ENCODE data around the gene KIAA1191. TPM values are rescaled to one million over a fixed set of nuclear protein-coding genes. Genes with fewer than 3 reads are reported as not detected.

KIAA1191 gene
- total and polyA plus RNA-seq, 2 of the 4 experiments (the other 2 are of a cell fraction), result 114 to 124 TPM

DNA sequence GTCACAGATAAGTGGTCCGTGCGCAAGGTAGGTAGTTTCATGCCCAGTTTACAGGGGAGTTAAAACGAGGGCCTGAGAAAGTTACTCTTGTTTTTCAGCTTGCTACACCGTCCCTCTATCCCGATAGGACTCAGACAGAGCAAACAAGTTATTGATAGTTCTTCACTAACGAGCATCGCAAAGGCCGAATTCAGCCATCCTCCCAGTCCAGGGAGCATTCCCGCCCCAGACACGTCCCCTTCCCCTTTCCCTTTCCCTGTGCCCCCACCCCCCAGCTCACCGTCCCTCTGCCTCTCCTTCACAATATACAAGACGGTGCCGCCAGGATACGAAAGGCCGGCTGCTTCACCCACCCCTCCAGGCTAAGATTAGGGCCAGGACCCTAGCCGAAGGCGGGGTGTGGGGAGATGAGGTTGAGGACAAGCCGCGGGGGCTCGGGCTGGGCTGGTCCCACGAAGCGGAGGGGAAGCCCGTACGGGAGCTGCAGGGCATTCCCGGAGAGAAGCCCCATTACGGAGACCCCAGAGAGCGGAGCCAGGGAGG is 599 bp downstream of the KIAA1191 start:
- CTCF ChIA-PET, result no interaction called here
- peaks cover 16 to 28% of the 10 kb centered on the region in 2 experiments for H3K79me1 ChIP-seq (ENCODE audit: low read depth in 1 of 2, low read length in 2 of 2)
- H3K9me1 ChIP-seq (ENCODE audit: insufficient read depth, low read length), result peaks cover 3% of the 10 kb centered on the region
- peak overlapping the region; percentile 73 to 82; a peak in 2 of 4 replicates for H4K8ac ChIP-seq (ENCODE audit: low read depth in 2 of 2, low read length in 2 of 2)
- peak overlapping the region; percentile 97 for H2AFZ ChIP-seq (replicated peaks; ENCODE audit: low read length, poor library complexity)
- peak overlapping the region; percentile 79 for H3K14ac ChIP-seq (replicated peaks; ENCODE audit: low read depth, low read length)
- 0 out of 2 replicates have a peak overlapping the region, but pooled peaks have one; percentile 22 for H3K18ac ChIP-seq (ENCODE audit: low read depth, low read length)
- 0 out of 2 replicates have a peak overlapping the region, but pooled peaks have one; percentile 6 for H4K5ac ChIP-seq (ENCODE audit: low read depth, low read length)
- peak overlapping the region; percentile 90 for H3K4me3 ChIP-seq (ENCODE audit: insufficient read depth, low read depth, low read length)
- peak overlapping the region; percentile 99 for H3K4me2 ChIP-seq (ENCODE audit: low read depth, low read length)
- no peaks in the 10 kb centered on the region for H3K9me3 ChIP-seq (ENCODE audit: control insufficient read depth, insufficient read depth, low read length)
- peak overlapping the region; percentile 86 for H3K9ac ChIP-seq (ENCODE audit: low read depth, low read length)
- dilution Hi-C loops (cut with HindIII; ENCODE audit: low sequenced_read_pairs, unreplicated experiment), result no loop called here
- intact Hi-C loops (cut with micrococcal nuclease), result loop anchor here (5.0 kb wide), 2 partner anchors 209 to 634 kb away; no protein-coding TSS in a partner anchor
- H2AK5ac ChIP-seq (ENCODE audit: low read depth, low read length), result peak overlapping the region; percentile 37
- peak overlapping the region; percentile 77; the same call in 1 of the 2 replicates for H3K56ac ChIP-seq (ENCODE audit: extremely low read depth, insufficient read depth, low read length)
- peak overlapping the region; percentile 91 for H3K27ac ChIP-seq (ENCODE audit: insufficient read depth, low read length)
- H2AK9ac ChIP-seq (replicated peaks; ENCODE audit: low read depth, low read length, poor library complexity), result peak overlapping the region; percentile 75
- H3K23ac ChIP-seq (ENCODE audit: low read depth, low read length), result peak overlapping the region; percentile 18; the same call in 1 of the 2 replicates
- ATAC-seq (ENCODE audit: low read depth) (no peak; the same call in none of the 2 replicates), DNase-seq (peak; percentile 4)
- TF ChIP-seq RFX5 (IDR thresholded peaks at IDR 0.05; ENCODE audit: low read depth, low read length), result no peak
- TF ChIP-seq CEBPB (IDR thresholded peaks at IDR 0.05; ENCODE audit: low read depth, low read length), result no peak
- H3K36me3 ChIP-seq (ENCODE audit: control insufficient read depth, insufficient read depth, low read length), result peaks cover 8% of the 10 kb centered on the region
- H3K27me3 ChIP-seq (ENCODE audit: control insufficient read depth, insufficient read depth, low read length), result no peaks in the 10 kb centered on the region
- H3K4ac ChIP-seq (ENCODE audit: low read depth, low read length), result peak overlapping the region; percentile 86
- no peak overlapping the region for H2BK20ac ChIP-seq (ENCODE audit: low read depth, low read length)
- H2BK15ac ChIP-seq (ENCODE audit: low read depth, low read length), result no peak overlapping the region
- 0% methylated on average over 4 of the region's 27 CpGs; no CpG with 5 or more reads in 1 of the 2 experiments for WGBS, 2 experiments (ENCODE audit: extremely low coverage in 2 of 2, insufficient read length in 1 of 2)
- in situ Hi-C loops (cut with MboI; ENCODE audit: low sequenced_read_pairs), result no loop called here
- no peak overlapping the region; the same call in 1 of the 2 replicates for H4K91ac ChIP-seq (ENCODE audit: insufficient read depth, low read depth, low read length)
- H4K20me1 ChIP-seq (ENCODE audit: insufficient read depth, low read length), result peaks cover 17% of the 10 kb centered on the region; the same call in 1 of the 2 replicates
- no peak overlapping the region for H2BK120ac ChIP-seq (ENCODE audit: low read depth, low read length)
- H2BK5ac ChIP-seq (ENCODE audit: low read depth, low read length, poor library complexity, severe bottlenecking), result peak overlapping the region; percentile 22
- BruUV-seq (replicated peaks), result no TSS peak
- POLR2A ChIA-PET (ENCODE audit: unreplicated experiment), result no interaction called here
- peaks cover 4% of the 10 kb centered on the region for H3K4me1 ChIP-seq (ENCODE audit: control insufficient read depth, insufficient read depth, low read length)

All from IMR-90 (cell line).